HG03439 (cell line): ENCODE measurements around the gene RNF144B.
"Not testable (repeated sequence)": the region's sequence is repeated elsewhere in the genome, so short reads cannot be mapped to it uniquely, and the experiment has no call there.

ENCODE experiments used
- ATAC-seq: cut with Tn5 transposase; IDR thresholded peaks from one replicate; pipeline ENCODE4 v1.9.1; 2021; ENCODE audit warnings: mild to moderate bottlenecking, moderate library complexity; ENCODE audit not compliant: unreplicated experiment

RNF144B gene

GRCh38 chr6:18405477-18406293 is 18.5 kb downstream of the RNF144B start:
- ATAC-seq: no peak

DNA sequence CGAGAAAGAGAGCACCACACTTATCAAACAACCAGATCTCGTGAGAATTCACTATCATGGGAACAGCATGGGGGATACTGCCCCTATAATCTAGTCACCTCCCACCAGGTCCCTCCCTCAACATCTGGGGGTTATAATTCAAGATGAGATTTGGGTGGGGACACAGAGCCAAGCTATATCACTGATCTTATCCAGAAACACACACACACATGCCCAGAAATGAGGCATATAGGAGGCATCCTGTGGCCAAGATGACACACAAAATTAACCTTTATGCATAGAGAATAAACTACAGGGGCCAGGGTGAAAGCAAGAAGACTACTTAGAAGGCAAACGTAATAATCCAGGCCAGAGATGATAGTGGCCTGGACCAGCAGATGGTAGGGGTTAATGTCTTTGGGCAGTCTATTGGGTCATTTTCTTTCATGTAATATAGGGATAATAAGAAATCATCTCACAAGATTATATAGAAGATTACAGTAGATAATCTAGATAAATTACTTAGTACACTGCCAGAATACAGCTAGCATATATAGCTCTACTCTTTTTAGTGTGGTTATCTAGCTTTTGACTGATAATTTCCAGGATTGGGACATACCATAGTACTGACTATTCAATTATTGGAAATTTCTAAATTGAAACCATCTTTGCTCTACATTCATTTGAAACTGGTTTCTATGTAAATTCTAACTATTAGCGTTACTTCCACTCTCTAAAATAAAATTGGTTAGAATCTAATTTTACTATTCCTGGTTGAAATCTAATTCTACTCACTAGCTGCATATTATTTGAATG is 20.0 kb downstream of the RNF144B start:
- no peak for ATAC-seq

DNA sequence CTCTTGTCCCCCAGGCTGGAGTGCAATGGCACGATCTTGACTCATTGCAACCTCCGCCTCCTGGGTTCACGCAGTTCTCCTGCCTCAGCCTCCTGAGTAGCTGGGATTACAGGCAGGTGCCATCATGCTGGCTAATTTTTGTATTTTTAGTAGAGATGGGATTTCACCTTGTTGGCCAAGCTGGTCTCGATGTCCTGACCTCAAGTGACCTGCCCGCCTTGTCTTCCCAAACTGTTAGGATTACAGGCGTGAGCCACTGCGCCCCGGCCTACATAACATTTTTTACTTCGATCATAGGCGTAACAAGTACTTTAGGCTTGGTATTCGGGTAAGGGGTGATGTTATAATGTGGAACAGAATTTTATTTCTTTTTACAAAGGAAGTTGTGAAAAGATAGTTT is 22.5 kb downstream of the RNF144B start:
- not testable (repeated sequence) for ATAC-seq

DNA sequence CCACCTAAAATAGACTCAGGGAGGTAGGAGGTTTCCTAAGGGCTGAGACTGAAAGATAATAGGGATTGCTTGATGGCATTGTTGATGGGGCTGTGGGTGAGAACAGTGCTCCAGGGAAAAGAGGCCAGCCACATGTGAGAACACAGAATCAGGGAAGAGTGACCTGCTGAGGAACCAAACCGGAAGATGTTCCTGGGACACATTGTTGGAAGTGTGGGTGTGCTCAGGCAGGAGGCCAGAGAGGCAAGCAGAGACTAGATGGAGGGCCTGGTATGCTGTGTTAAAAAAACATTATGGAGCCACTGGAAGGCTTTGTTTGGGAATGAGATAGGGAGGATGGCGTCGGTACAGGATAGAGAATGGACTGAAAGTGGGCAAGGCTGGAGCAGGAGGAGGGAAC is 23.3 kb downstream of the RNF144B start:
- ATAC-seq: no peak

DNA sequence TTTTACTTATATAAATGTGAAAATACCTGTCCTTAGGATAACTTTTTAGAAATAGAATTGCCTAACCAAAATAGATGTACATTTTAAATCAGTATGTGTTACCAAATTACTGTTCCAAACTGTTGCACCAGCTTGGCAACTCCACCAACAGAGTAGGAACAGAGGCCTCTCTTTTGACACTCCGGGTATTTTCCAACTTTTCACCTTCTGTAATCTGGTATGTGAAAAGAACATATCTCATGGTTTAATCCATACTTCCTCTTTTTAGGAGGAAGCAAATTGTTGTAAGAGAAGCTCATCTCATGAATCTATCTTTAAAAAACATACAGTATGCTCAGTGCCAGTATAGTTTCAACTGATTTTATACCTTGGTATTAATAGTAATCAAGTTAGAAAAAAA is 24.9 kb downstream of the RNF144B start:
- no peak for ATAC-seq

GRCh38 chr6:18412644-18413043 is 25.5 kb downstream of the RNF144B start:
- ATAC-seq: no peak

- ATAC-seq: no peak
Observed at GRCh38 chr6:18413381-18413780, 26.2 kb downstream of the RNF144B start.

GRCh38 chr6:18414116-18414515 is 27.0 kb downstream of the RNF144B start:
- ATAC-seq: no peak

- no peak for ATAC-seq
Observed at GRCh38 chr6:18415207-18415606, 28.1 kb downstream of the RNF144B start.

GRCh38 chr6:18415671-18416340 is 28.7 kb downstream of the RNF144B start:
- ATAC-seq: no peak

DNA sequence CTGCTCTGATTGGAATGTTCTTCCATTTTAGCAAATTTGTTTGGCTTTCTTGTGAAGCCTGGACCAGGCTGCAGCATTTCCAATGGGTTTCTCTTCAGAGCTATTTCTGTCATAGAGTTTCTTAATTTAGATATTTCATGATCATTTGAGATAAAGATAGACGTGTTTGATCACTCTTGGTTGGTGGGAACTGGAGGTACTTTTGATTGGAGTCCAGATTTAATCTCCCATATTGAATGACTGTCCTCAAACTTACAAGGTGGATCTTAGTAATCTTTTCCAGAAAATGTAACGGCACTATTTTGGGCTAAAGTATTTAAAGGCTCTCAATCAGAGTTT is 29.2 kb downstream of the RNF144B start:
- no peak for ATAC-seq

DNA sequence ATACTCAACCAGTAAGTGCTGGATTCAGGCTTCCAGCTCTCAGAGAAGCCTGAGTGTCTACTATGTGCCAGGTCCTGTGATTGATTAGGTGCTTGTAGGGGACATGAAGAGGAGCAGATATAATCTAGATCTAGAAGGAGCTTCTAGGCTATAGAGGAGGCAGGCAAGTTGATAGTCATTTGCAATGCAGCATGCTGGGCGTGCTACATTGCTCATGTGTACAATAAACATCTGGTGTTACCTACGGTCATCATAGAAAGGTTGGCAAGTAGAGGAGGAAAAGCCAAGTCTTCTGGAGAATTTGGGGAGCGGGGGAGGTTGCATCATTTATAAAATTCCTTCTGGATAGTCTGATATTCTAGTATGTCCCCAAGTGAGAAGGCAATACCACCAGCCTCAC is 33.2 kb downstream of the RNF144B start:
- ATAC-seq: no peak

DNA sequence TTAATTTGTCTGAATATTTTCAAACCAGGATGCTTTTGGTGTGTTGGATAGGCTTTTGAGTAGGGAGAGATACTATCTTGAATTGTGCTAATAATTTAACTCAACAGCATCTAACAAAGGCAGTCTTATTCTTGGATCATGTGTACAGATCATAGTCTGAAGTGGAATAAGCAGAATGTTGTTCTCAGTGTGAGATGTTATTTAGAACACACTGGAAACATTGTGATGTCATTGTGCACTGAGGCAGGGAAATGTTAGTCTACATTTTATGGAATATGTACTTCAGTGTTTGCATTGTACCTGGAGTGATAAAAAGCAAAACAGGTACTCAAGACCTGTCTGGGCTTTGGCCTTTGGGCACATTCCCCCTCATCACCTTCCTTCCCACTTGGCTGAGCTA is 35.0 kb downstream of the RNF144B start:
- ATAC-seq: no peak

GRCh38 chr6:18423426-18423825 is 36.3 kb downstream of the RNF144B start:
- ATAC-seq: no peak

DNA sequence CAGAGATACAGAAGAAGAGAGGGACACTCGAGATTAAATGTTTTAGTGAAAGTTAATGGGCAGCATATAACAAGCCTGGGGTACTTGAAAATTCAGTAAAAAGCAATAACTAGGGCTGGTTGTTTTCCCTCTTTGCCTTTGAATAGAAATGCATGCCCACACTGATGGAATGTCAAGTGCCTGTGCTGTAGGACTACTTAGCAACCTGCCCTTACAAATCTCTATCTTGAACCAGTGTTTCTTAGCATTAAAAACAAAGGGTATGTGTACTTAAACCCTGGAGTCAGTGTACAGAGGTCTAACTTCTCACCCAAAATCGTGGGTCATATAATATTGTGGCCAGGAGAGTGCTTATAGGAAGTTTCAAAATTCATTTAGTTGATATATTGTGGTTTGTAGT is 37.1 kb downstream of the RNF144B start:
- no peak for ATAC-seq

DNA sequence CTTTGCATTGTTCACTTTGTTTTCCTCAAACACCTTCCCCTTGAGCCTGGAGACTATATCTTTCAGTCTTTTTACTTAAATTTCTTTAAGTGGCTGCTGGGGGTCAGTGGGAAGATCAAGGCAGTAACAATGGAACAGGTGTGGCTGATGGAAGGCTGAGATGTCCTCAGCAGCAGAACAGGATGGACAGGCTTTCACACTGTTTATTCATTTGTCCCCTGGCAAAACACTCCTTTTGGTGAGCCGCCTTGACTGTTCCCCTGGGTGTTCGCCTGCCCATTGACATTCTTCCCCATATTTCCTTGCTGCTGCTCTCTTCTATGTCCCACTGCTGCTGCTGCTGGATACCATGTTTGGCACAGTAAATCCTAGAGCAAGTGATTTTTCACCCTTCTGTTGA is 38.1 kb downstream of the RNF144B start:
- ATAC-seq: no peak

DNA sequence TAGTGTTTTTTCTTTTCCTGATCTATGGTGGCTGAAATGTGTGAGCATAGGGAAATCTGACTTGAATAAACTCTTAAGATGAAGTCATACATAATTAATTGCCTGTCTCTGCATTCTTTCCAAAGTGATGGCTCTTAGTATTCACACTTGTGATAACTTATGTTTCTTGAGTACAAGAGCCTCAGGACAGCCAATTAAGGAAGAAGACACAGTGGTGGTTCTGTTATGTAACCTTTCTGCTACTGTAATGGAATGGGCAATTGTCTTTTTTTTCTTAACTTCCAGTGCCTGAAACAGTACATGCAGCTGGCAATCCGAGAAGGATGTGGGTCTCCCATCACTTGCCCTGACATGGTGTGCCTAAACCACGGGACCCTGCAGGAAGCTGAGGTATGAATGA is 40.1 kb downstream of the RNF144B start:
- ATAC-seq: no peak

DNA sequence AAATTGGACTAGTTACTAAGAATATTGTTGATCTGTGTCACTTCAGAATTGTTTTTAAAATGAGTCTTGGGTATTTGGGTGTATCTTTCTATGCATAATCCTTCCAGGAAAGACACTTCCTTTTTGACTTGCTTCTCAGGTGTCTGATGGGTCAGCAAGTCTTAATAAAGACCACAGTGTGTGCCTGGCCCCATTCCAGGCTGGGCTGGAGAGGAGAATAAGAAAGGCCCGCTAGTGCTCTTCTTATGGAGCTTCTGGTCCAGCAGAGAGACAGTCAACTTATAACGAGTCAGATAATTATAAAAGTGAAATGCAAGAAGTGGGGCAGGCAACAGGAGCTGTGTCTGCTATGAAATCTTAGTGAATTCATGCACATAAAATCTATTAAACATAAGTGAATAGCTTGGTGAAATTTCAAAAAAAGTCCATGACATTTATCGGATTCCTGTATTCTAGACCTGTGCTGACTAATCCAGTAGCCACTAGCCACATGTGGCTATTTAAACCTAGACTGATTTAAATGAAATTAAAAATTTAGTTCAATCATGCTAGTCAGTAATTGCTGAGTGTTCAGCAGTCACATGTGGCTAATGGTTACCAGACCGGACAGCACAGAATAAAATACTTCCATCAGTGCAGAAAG is 42.6 kb downstream of the RNF144B start:
- no peak for ATAC-seq

DNA sequence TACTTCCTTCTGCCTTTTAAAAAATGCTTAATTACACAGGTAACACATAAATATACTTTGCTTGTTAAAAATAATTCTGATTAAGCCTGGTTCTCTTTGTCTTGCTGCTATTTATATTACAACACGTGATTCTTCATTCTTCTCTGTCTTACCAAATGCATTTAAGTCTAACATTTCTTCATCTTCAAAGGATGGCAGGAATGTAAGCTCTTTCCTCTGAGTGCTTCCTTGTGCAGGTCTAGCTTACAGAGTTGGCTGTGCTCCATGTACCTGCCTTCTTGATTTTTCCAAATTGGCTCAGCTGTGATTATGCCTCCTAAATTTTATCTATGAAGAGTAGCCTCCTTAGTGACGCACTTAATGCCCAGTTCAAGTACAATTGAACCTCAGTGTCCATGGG is 44.4 kb downstream of the RNF144B start:
- no peak for ATAC-seq

DNA sequence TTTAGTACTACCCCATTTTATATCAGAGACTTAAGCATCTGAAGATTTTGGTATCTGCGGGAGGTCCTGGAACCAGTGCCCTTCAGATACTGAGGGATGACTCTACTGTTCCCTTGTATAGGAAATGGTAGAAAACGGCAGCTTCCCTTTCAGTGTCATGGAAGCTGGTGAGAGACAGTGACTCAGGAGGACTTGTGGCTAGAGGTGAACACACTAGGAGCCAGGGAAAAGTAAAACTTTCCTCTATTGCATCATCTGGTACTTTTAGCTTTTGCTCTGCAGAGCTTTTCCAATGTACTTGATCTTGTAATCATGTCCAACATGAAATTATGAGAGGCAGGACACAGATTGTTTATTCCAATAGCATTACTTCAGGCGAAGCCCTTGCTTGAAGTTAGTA is 45.0 kb downstream of the RNF144B start:
- no peak for ATAC-seq

DNA sequence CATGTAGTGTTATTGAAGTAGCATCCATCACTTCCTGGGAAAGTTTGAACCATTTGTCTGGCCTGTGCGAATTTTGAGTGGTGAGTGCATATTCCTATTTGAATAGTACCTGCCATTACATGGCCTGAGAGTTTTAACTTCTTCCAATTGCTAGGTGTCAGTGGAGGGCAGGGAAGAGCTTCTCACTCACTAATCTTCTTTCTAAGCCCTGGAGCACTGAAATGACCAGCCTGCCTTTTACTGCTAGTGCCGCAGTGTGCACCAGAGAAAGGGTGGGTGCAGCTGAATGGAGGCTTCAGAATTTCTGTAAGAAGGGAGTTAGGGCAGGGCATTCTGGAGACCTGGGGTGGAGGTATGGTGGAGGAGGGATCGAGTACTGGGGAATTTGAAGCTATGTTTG is 45.5 kb downstream of the RNF144B start:
- ATAC-seq: no peak
